HEK293T (cell line): Measurements from ENCODE around the gene PSENEN.

Experiments
- CTCF ChIA-PET: fragments of 350-600 bp; formaldehyde crosslinking; extraction: SDS; loops from one replicate; lab custom pipeline; 2021; ENCODE audit warnings: antibody characterized with exemption, inconsistent platforms; lab: Yijun Ruan, JAX
- POLR2A ChIA-PET: fragments of 350-600 bp; formaldehyde crosslinking; extraction: SDS; loops from one replicate; lab custom pipeline; 2020; ENCODE audit warnings: antibody characterized with exemption, inconsistent platforms; lab: Yijun Ruan, JAX
- DNase-seq: peaks from one replicate; pipeline ENCODE4 v3.0.0; 2012; ENCODE audit warnings: mixed read lengths; ENCODE audit errors: extremely low spot score
- ARNT ChIP-seq: fragments of 450-650 bp; IDR thresholded peaks from 2 replicates; pipeline ENCODE4 v1.6.1; 2017; ENCODE audit warnings: mild to moderate bottlenecking
- BHLHE40 ChIP-seq: fragments of 450-650 bp; IDR thresholded peaks from 2 replicates; pipeline ENCODE4 v1.6.1; 2016; ENCODE audit warnings: mild to moderate bottlenecking, moderate library complexity, borderline replicate concordance
- CTBP1 ChIP-seq: fragments of 450-650 bp; IDR thresholded peaks from 2 replicates; pipeline ENCODE4 v1.6.1; 2016; ENCODE audit warnings: borderline replicate concordance
- ELF4 ChIP-seq: fragments of 450-650 bp; IDR thresholded peaks from 2 replicates; pipeline ENCODE4 v1.6.1; 2017; ENCODE audit warnings: antibody characterized with exemption
- FOXA1 ChIP-seq: fragments of 450-650 bp; IDR thresholded peaks from 2 replicates; pipeline ENCODE4 v1.6.1; 2016; ENCODE audit warnings: mild to moderate bottlenecking
- FOXK2 ChIP-seq: fragments of 450-650 bp; IDR thresholded peaks from 2 replicates; pipeline ENCODE4 v1.6.1; 2016; ENCODE audit warnings: mild to moderate bottlenecking
- FOXM1 ChIP-seq: fragments of 450-650 bp; IDR thresholded peaks from 2 replicates; pipeline ENCODE4 v1.6.1; 2017; ENCODE audit warnings: mild to moderate bottlenecking, borderline replicate concordance
- HDGF ChIP-seq: fragments of 450-650 bp; IDR thresholded peaks from 2 replicates; pipeline ENCODE4 v1.6.1; 2017; ENCODE audit warnings: antibody characterized with exemption, borderline replicate concordance
- L3MBTL2 ChIP-seq: fragments of 450-650 bp; conservative IDR thresholded peaks from 2 replicates; pipeline ENCODE4 v1.6.1; 2016; ENCODE audit warnings: mild to moderate bottlenecking
- LEF1 ChIP-seq: fragments of 450-650 bp; IDR thresholded peaks from 2 replicates; pipeline ENCODE4 v1.6.1; 2017; ENCODE audit warnings: mild to moderate bottlenecking, borderline replicate concordance
- NFRKB ChIP-seq: fragments of 450-650 bp; IDR thresholded peaks from 2 replicates; pipeline ENCODE4 v1.6.1; 2016; ENCODE audit warnings: mild to moderate bottlenecking, moderate library complexity
- PKNOX1 ChIP-seq: fragments of 450-650 bp; IDR thresholded peaks from 2 replicates; pipeline ENCODE4 v1.6.1; 2016
- SP1 ChIP-seq: fragments of 450-650 bp; IDR thresholded peaks from 2 replicates; pipeline ENCODE4 v1.6.1; 2017
- SUZ12 ChIP-seq: fragments of 450-650 bp; IDR thresholded peaks from 2 replicates; pipeline ENCODE4 v1.6.1; 2016; ENCODE audit warnings: mild to moderate bottlenecking
- TARDBP ChIP-seq: fragments of 450-650 bp; IDR thresholded peaks from 2 replicates; pipeline ENCODE4 v1.6.1; 2016
- ZNF384 ChIP-seq: fragments of 450-650 bp; IDR thresholded peaks from 2 replicates; pipeline ENCODE4 v1.6.1; 2016

PSENEN gene

GRCh38 chr19:35704218-35704617, 41.2 kb upstream of the PSENEN start, which contains the start of gene ZBTB32:
TSS of gene ZBTB32 (plus strand) at chr19:35704558. CDS start at chr19:35714627, 10,069 bp downstream.
- CTCF ChIA-PET, result no interaction called here
- POLR2A ChIA-PET, result interaction anchor here (2.4 kb wide), 1 partner anchor 44 kb away, joined by 15 read pairs; the partner anchor contains the start of gene LIN37
- TF ChIP-seq ZNF384, result no peak
- TF ChIP-seq L3MBTL2, result no peak
- TF ChIP-seq FOXA1, result no peak
- TF ChIP-seq HDGF, result no peak
- TF ChIP-seq FOXK2, result no peak
- no peak for TF ChIP-seq CTBP1
- no peak for TF ChIP-seq SP1
- TF ChIP-seq PKNOX1, result no peak
- no peak for TF ChIP-seq ARNT
- no peak for TF ChIP-seq BHLHE40
- TF ChIP-seq LEF1, result no peak
- no peak for TF ChIP-seq TARDBP
- DNase-seq, result no peak

DNA sequence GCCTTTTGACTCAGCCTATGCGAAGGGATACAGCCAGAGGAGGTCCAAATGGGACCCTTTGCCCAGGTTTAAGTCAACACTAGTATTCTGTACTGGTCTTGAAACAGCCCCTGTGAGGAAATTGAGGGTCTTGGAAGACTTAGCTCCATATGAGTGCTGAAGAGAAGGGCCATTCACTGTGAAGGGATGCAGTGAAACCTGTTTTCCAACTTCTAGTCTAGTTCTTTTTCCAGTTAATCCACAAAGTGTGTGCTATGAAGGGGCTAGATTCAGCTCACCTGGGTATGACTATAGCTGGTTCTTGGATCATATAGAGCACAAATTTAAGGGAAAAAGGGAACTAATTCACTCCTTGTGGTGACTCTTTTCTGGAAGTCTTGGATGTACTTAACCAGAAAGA, 37.1 kb upstream of the PSENEN start:
- ChIA-PET POLR2A (interaction anchor here (1.5 kb wide), 1 partner anchor 61 kb away, joined by 3 read pairs; the partner anchor contains the start of gene COX6B1), CTCF (no interaction called here)
- DNase-seq, result no peak
- TF ChIP-seq SUZ12, result no peak
- TF ChIP-seq TARDBP, result no peak
- no peak for TF ChIP-seq FOXA1
- no peak for TF ChIP-seq SP1
- TF ChIP-seq FOXM1, result no peak
- no peak for TF ChIP-seq L3MBTL2
- no peak for TF ChIP-seq CTBP1
- no peak for TF ChIP-seq PKNOX1
- no peak for TF ChIP-seq LEF1
- TF ChIP-seq ELF4, result no peak
- TF ChIP-seq ZNF384, result no peak
- no peak for TF ChIP-seq BHLHE40
- no peak for TF ChIP-seq FOXK2
- TF ChIP-seq NFRKB, result no peak
- no peak for TF ChIP-seq ARNT
- no peak for TF ChIP-seq HDGF

GRCh38 chr19:35710784-35711723, 34.4 kb upstream of the PSENEN start:
- POLR2A ChIA-PET, result interaction anchor here (0.7 to 1.0 kb wide), 2 partner anchors 9 to 37 kb away, joined by 3 read pairs; partner anchors contain the start of gene LIN37
- TF ChIP-seq BHLHE40, result no peak
- TF ChIP-seq ZNF384, result no peak
- no peak for TF ChIP-seq SUZ12
- no peak for TF ChIP-seq PKNOX1
- no peak for TF ChIP-seq FOXK2
- TF ChIP-seq CTBP1, result no peak
- no peak for TF ChIP-seq FOXM1
- no peak for TF ChIP-seq HDGF
- no peak for TF ChIP-seq TARDBP
- no peak for TF ChIP-seq L3MBTL2
- TF ChIP-seq NFRKB, result no peak
- no peak for TF ChIP-seq ELF4
- TF ChIP-seq SP1, result no peak
- TF ChIP-seq ARNT, result no peak
- no peak for TF ChIP-seq LEF1
- no peak for TF ChIP-seq FOXA1
- CTCF ChIA-PET, result interaction anchor here (0.9 kb wide), 1 partner anchor 8 kb away, joined by 4 read pairs; no protein-coding TSS in a partner anchor
- no peak for DNase-seq

- POLR2A ChIA-PET, result interaction anchor here (2.1 to 3.0 kb wide), 2 partner anchors 10 to 35 kb away, joined by 6 to 13 read pairs; partner anchors contain the start of gene LIN37
- no peak for DNase-seq
- CTCF ChIA-PET, result no interaction called here
- TF ChIP-seq CTBP1, result no peak
- no peak for TF ChIP-seq HDGF
- no peak for TF ChIP-seq ELF4
- no peak for TF ChIP-seq ARNT
- no peak for TF ChIP-seq FOXM1
- no peak for TF ChIP-seq L3MBTL2
- no peak for TF ChIP-seq BHLHE40
- TF ChIP-seq TARDBP, result no peak
- no peak for TF ChIP-seq LEF1
- TF ChIP-seq FOXA1, result no peak
- no peak for TF ChIP-seq SP1
- no peak for TF ChIP-seq NFRKB
- TF ChIP-seq PKNOX1, result no peak
- TF ChIP-seq FOXK2, result no peak
- no peak for TF ChIP-seq ZNF384
- TF ChIP-seq SUZ12, result no peak
Observed at GRCh38 chr19:35712567-35713505, 32.6 kb upstream of the PSENEN start.
